K562 (cell line): Measurements from ENCODE around the gene COMP. TPM values are rescaled to one million over a fixed set of nuclear protein-coding genes. Genes with fewer than 3 reads are reported as not detected.

ENCODE experiments used
- ATAC-seq: fragments of 200-7000 bp; cut with Tn5 transposase; 3 replicates; pipeline ENCODE4 v1.9.1; 2020; ENCODE audit warnings: moderate library complexity
- BruUV-seq: library from RNA; stranded (reverse); fragments of 400-500 nt; replicated peaks from 2 replicates; lab custom pipeline; 2021; lab: Mats Ljungman, UMichigan
- CTCF ChIA-PET: fragments of 300-600 bp; formaldehyde crosslinking; extraction: SDS; loops from one replicate; lab custom pipeline; 2021; ENCODE audit warnings: low intra/inter-chr PET ratio; lab: Yijun Ruan, JAX
- POLR2A ChIA-PET: fragments of 300-600, 350-650 bp; sonication (Branson Sonifier 250); formaldehyde crosslinking; extraction: SDS; loops from one replicate; lab custom pipeline; 2021; ENCODE audit warnings: antibody characterized with exemption, inconsistent platforms; lab: Yijun Ruan, JAX
- DNase-seq, 4 experiments: peaks; one replicate each; pipeline versions ENCODE4 v3.0.0 to v3.0.0-alpha.2; 2011 to 2018; ENCODE audit warnings: low spot score in 3 of 4, mixed read lengths in 3 of 4; ENCODE audit errors: extremely low read depth in 1 of 4
- FAIRE-seq: peaks from 2 replicates; lab custom pipeline; 2011; peaks lifted over from hg19 to GRCh38; lab: Jason Lieb, UNC
- H2AFZ ChIP-seq: 2 replicates; pipeline ENCODE4 v1.6.0; 2011; ENCODE audit warnings: low read depth, low read length, control low read depth, inconsistent platforms
- H3K27ac ChIP-seq: fragments of 200-600 bp; 3 replicates; pipeline ENCODE4 v1.8.0; 2011; ENCODE audit warnings: low read depth, mild to moderate bottlenecking, control low read depth, inconsistent platforms, low read length, moderate library complexity, mixed read lengths; ENCODE audit errors: extremely low read depth
- H3K27me3 ChIP-seq, 2 experiments: fragments of 300-600 bp in 1 of 2; 2 replicates in 1 of 2; 3 replicates in 1 of 2; pipeline versions ENCODE4 v1.6.0 to v1.8.0; 2011; ENCODE audit warnings: inconsistent platforms in 2 of 2, low read length in 2 of 2, mild to moderate bottlenecking in 1 of 2, mixed read lengths in 1 of 2, moderate library complexity in 1 of 2; ENCODE audit not compliant: control insufficient read depth in 2 of 2, insufficient read depth in 2 of 2
- H3K36me3 ChIP-seq: fragments of 300-600 bp; 3 replicates; pipeline ENCODE4 v1.8.0; 2011; ENCODE audit warnings: mild to moderate bottlenecking, low read length, inconsistent platforms; ENCODE audit not compliant: control insufficient read depth, insufficient read depth
- H3K4me1 ChIP-seq, 2 experiments: fragments of 200-600 bp in 1 of 2; replicated peaks in 1 of 2; 2 replicates in 1 of 2; 3 replicates in 1 of 2; pipeline versions ENCODE4 v1.5.1 to v1.8.0; 2011; ENCODE audit warnings: inconsistent platforms in 2 of 2, low read length in 2 of 2, mild to moderate bottlenecking in 1 of 2, mixed read lengths in 1 of 2, moderate library complexity in 1 of 2; ENCODE audit not compliant: control insufficient read depth in 2 of 2, insufficient read depth in 2 of 2
- H3K4me2 ChIP-seq: 2 replicates; pipeline ENCODE4 v1.6.1; 2011; ENCODE audit warnings: low read length, control low read depth, inconsistent platforms, mixed read lengths; ENCODE audit not compliant: insufficient read depth
- H3K4me3 ChIP-seq: fragments of 200-600 bp; sonication (generic), shearing (Covaris generic); 2 replicates; pipeline ENCODE4 v1.5.1; 2016; ENCODE audit warnings: control low read depth, inconsistent platforms
- H3K79me2 ChIP-seq: fragments of 200-600 bp; 3 replicates; pipeline ENCODE4 v1.8.0; 2011; ENCODE audit warnings: low read length, inconsistent platforms; ENCODE audit not compliant: control insufficient read depth, insufficient read depth
- H3K9ac ChIP-seq, 2 experiments: 2 replicates each; pipeline versions ENCODE4 v1.6.0 to v1.6.1; 2011; ENCODE audit warnings: low read depth in 2 of 2, low read length in 2 of 2, control low read depth in 1 of 2, inconsistent platforms in 1 of 2, mild to moderate bottlenecking in 1 of 2, mixed read lengths in 1 of 2; ENCODE audit not compliant: insufficient read depth in 1 of 2
- H3K9me1 ChIP-seq: one replicate; pipeline ENCODE4 v1.6.0; 2011; ENCODE audit warnings: inconsistent platforms, mild to moderate bottlenecking, low read length, moderate library complexity; ENCODE audit not compliant: control insufficient read depth, insufficient read depth
- H3K9me3 ChIP-seq: replicated peaks from 2 replicates; pipeline ENCODE4 v1.5.1; 2011; ENCODE audit warnings: low read depth, low read length, inconsistent platforms; ENCODE audit not compliant: control insufficient read depth, insufficient read depth
- H4K20me1 ChIP-seq: replicated peaks from 2 replicates; pipeline ENCODE4 v1.6.1; 2011; ENCODE audit warnings: low read length, inconsistent platforms, mixed read lengths; ENCODE audit not compliant: control insufficient read depth, insufficient read depth
- BCOR ChIP-seq: fragments of 450-650 bp; IDR thresholded peaks from 2 replicates; pipeline ENCODE4 v1.6.1; 2016
- HMGN3 ChIP-seq: IDR thresholded peaks from 2 replicates; pipeline ENCODE4 v1.6.1; 2011; ENCODE audit warnings: borderline replicate concordance, low read depth, mild to moderate bottlenecking, mixed read lengths, low read length; ENCODE audit not compliant: insufficient read length; ENCODE audit errors: extremely low read depth
- KLF10 ChIP-seq: fragments of 250-450 bp; sonication (Bioruptor Pico); IDR thresholded peaks from 2 replicates; pipeline ENCODE4 v1.6.1; 2021; ENCODE audit warnings: matching md5 sums
- KLF16 ChIP-seq: IDR thresholded peaks from 2 replicates; pipeline ENCODE4 v1.6.1; 2016; ENCODE audit warnings: antibody characterized with exemption
- POLR2B ChIP-seq: fragments of 450-650 bp; IDR thresholded peaks from 2 replicates; pipeline ENCODE4 v1.6.1; 2018; ENCODE audit warnings: low read depth; ENCODE audit not compliant: partially characterized antibody
- WHSC1 ChIP-seq: IDR thresholded peaks from one replicate; pipeline ENCODE4 v1.6.1; 2012; ENCODE audit warnings: low read length, control low read depth, inconsistent platforms
- ZNF263 ChIP-seq: sonication (generic); formaldehyde crosslinking; IDR thresholded peaks from 2 replicates; pipeline ENCODE4 v1.8.0; 2022; ENCODE audit warnings: mild to moderate bottlenecking, missing genetic modification reagents, borderline replicate concordance
- WGBS: fragments of 100-300 bp; shearing (Covaris generic); methylation state at CpG from one replicate; pipeline ENCODE4 v1.1.6; 2016; ENCODE audit warnings: low coverage, mixed read lengths; ENCODE audit not compliant: insufficient coverage; ENCODE audit errors: missing lambda C conversion rate; 5-methylcytosine and 5-hydroxymethylcytosine counted together
- in situ Hi-C: fragments of 300-500 bp; cut with MboI; formaldehyde crosslinking; loops from 4 replicates; pipeline ENCODE4 v1.15.0; 2018; ENCODE audit warnings: inconsistent platforms, mixed read lengths
- intact Hi-C: fragments of 100-400 bp; cut with micrococcal nuclease; formaldehyde crosslinking; loops from 2 replicates; pipeline ENCODE4 v1.14.2; 2022
- polyA plus RNA-seq, 8 experiments: library from polyadenylated mRNA; depleted of rRNA in 4 of 8; stranded (reverse) in 5 of 8; unstranded in 3 of 8; fragments of >200 nt; fragmentation: Nextera tagmentation in 2 of 8; fragmentation: Illumina TruSeq in 1 of 8; extraction: Ambion mirVana in 2 of 8; extraction: Trizol in 1 of 8; gene quantifications; 2 replicates each; pipeline versions ENCODE4 v1.2.1 to v1.2.3, GENCODE V29; 2011 to 2014; ENCODE audit warnings: inconsistent platforms in 1 of 8, missing spikeins in 1 of 8
- total RNA-seq, 7 experiments: library from RNA; depleted of rRNA in 6 of 7; stranded (reverse); fragments of >200 nt in 6 of 7; fragmentation: Illumina TruSeq in 2 of 7; extraction: Trizol in 2 of 7; gene quantifications; 2 replicates each; pipeline versions ENCODE4 v1.2.1 to v1.2.3, GENCODE V29; 2011 to 2021; ENCODE audit warnings: low replicate concordance in 1 of 7
- TF ChIP-seq, protein P1 (sequence below), 2 experiments: IDR thresholded peaks; 2 replicates each; pipeline ENCODE4 v1.6.1; 2011; ENCODE audit warnings: borderline replicate concordance in 1 of 2, control low read depth in 1 of 2, low read depth in 1 of 2, low read length in 1 of 2, mild to moderate bottlenecking in 1 of 2, mixed read lengths in 1 of 2, moderate library complexity in 1 of 2; ENCODE audit not compliant: insufficient read depth in 1 of 2, insufficient read length in 1 of 2, poor library complexity in 1 of 2, severe bottlenecking in 1 of 2; ENCODE audit errors: extremely low read depth in 1 of 2
- TF ChIP-seq, protein P2 (sequence below): sonication (generic); formaldehyde crosslinking; IDR thresholded peaks from 2 replicates; pipeline ENCODE4 v1.9.0; 2022; ENCODE audit warnings: mild to moderate bottlenecking, missing genetic modification reagents

COMP gene
- total and polyA plus RNA-seq, 9 of the 15 experiments (the other 6 are each of a cell fraction or from before 2014, with no cell fraction given): 0.07 TPM; not detected in 8

DNA sequence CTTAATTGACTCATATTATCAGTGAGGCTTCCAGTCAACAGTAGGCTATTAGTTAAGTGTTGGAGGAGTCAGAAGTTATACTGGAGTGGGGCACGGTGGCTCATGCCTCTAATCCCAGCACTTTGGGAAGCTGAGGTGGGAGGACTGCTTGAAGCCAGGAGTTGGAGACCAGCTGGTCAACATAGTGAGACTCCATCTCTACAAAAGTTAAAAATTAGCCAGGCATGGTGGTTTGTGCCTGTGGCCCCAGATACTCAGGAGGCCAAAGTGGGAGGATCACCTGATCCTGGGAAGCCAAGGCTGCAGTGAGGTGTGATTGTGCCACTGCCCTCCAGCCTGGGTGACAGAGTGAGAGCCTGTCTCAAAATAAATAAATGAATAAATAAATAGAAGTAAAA is 53.2 kb downstream of the COMP start:
- Histone ChIP-seq H3K27ac (no peak overlapping the region), H3K9me3 (no peaks in the 10 kb centered on the region), H3K9ac (no peak overlapping the region), H3K79me2 (no peaks in the 10 kb centered on the region), H2AFZ (no peak overlapping the region), H3K9me1 (peaks cover 5% of the 10 kb centered on the region)
- 16% methylated on average over 1 of the region's 1 CpG for WGBS
- intact Hi-C loops: no loop called here
- BruUV-seq: no TSS peak
- no peak for TF ChIP-seq KLF16
- no peak for TF ChIP-seq HMGN3
- TF ChIP-seq ZNF263 (CRISPR knock-in tag): 0 out of 2 replicates have a peak, but pooled peaks have one; percentile 8
- TF ChIP-seq, all 486 proteins: peak for 1
- Histone ChIP-seq H3K4me2 (no peak overlapping the region), H3K4me1 (peaks cover 18 to 77% of the 10 kb centered on the region in 2 experiments), H3K36me3 (no peaks in the 10 kb centered on the region), H4K20me1 (peaks cover 59% of the 10 kb centered on the region), H3K27me3 (no peaks in the 10 kb centered on the region), H3K4me3 (no peak overlapping the region)
- ChIA-PET POLR2A (no interaction called here), CTCF (no interaction called here)
- no peak for DNase-seq
- ATAC-seq: no peak
- in situ Hi-C loops: no loop called here
- FAIRE-seq: no peak

DNA sequence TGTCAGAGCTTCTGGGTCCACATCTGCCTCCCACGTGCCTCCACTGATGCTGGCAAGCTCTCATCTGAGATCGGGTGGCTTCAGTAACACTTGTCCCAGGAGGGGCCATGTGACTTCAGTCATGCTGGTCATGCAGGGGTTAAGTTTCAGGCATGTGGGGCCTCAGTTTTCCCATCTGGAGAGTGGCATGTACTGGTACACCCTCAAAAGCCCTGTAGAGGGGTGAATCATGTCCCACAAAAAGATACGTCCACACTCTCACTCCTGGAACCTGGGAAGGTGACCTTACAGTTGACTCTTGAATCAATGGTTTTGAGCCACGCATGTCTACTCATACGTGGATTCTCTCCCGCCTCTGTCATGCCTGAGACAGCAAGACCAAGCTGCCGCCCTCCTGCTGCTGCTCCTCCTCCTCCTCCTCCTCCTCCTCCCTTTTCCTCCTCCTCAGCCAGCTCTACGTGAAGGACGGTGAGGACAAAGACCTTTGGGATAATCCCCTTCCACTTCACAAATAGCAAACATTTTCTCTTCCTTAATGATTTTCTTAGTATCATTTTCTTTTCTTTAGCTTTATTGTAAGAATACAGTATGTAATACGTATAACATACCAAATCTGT is 53.7 kb downstream of the COMP start:
- H3K4me1 ChIP-seq: peaks cover 13 to 72% of the 10 kb centered on the region in 2 experiments; a peak in 4 of 5 replicates
- no peak for DNase-seq
- peaks cover 55% of the 10 kb centered on the region for H4K20me1 ChIP-seq
- in situ Hi-C loops (no loop called here), intact Hi-C loops (no loop called here)
- ChIA-PET POLR2A (no interaction called here), CTCF (no interaction called here)
- H3K79me2 ChIP-seq: no peaks in the 10 kb centered on the region
- TF ChIP-seq, protein P1, sequence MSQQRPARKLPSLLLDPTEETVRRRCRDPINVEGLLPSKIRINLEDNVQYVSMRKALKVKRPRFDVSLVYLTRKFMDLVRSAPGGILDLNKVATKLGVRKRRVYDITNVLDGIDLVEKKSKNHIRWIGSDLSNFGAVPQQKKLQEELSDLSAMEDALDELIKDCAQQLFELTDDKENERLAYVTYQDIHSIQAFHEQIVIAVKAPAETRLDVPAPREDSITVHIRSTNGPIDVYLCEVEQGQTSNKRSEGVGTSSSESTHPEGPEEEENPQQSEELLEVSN (IDR thresholded peaks at IDR 0.05; ENCODE audit: borderline replicate concordance in 1 of 2, extremely low read depth in 1 of 2, insufficient read depth in 1 of 2, insufficient read length in 1 of 2, low read depth in 1 of 2, low read length in 1 of 2, poor library complexity in 1 of 2, severe bottlenecking in 1 of 2): no peak
- TF ChIP-seq KLF10 (CRISPR knock-in tag) (no peak), BCOR (no peak), POLR2B (no peak), WHSC1 (no peak), ZNF263 (CRISPR knock-in tag) (peak; percentile 97)
- TF ChIP-seq, protein P2, sequence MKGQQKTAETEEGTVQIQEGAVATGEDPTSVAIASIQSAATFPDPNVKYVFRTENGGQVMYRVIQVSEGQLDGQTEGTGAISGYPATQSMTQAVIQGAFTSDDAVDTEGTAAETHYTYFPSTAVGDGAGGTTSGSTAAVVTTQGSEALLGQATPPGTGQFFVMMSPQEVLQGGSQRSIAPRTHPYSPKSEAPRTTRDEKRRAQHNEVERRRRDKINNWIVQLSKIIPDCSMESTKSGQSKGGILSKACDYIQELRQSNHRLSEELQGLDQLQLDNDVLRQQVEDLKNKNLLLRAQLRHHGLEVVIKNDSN: peak; percentile 27; the same call in 1 of the 2 replicates
- no peak overlapping the region for H3K4me3 ChIP-seq
- no peak overlapping the region for H3K27ac ChIP-seq
- peak; percentile 51 for FAIRE-seq
- ATAC-seq: no peak
- H3K9ac ChIP-seq: no peak overlapping the region
- no peaks in the 10 kb centered on the region for H3K9me3 ChIP-seq
- H3K36me3 ChIP-seq: no peaks in the 10 kb centered on the region
- H2AFZ ChIP-seq: no peak overlapping the region
- H3K9me1 ChIP-seq: peaks cover 4% of the 10 kb centered on the region
- no TSS peak for BruUV-seq
- H3K4me2 ChIP-seq: no peak overlapping the region
- no peaks in the 10 kb centered on the region for H3K27me3 ChIP-seq
- WGBS: 29% methylated on average over 10 of the region's 10 CpGs
